Measurements from ENCODE around the gene CACNB2. TPM values are rescaled to one million over a fixed set of nuclear protein-coding genes. Genes with fewer than 3 reads are reported as not detected.

CACNB2 gene
- total RNA-seq, 2 donors from 2014 or later = 1.9 to 4.6 TPM

DNA sequence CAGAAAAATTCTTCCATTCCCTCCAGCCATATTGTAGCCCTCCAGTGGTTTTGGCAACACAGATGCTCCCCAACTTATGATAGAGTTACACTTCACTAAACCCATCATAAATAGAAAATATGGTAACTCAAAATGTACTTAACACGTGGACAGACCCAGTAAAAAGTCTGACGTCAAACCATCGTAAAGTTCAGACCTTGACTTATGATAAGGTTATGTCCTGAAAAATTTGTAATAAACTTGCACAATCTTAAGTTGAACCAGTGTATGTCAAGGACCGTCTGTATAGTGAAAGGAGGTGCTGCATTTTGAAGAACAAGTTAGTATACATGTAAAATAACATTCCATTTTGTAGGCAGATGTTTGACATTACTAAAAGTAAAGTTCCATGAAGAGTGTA lies 368.4 kb downstream of the CACNB2 start:
- H3K9me3 ChIP-seq (ENCODE audit: control insufficient read depth, low read length) = no peaks in the 10 kb centered on the region
- H3K27me3 ChIP-seq (ENCODE audit: control insufficient read depth, insufficient read depth, low read length, poor library complexity, severe bottlenecking) = no peaks in the 10 kb centered on the region
- 91 to 92% methylated on average over 3 to 4 of the region's 4 CpGs for WGBS, 2 experiments (ENCODE audit: insufficient coverage in 1 of 2, insufficient read length in 1 of 2)
- DNase-seq = no peak
- Mint-ChIP-seq H3K4me1 (no peaks in the 10 kb centered on the region), H3K9me3 (no peaks in the 10 kb centered on the region), H3K27ac (no peak overlapping the region), H3K27me3 (ENCODE audit: insufficient read depth) (no peaks in the 10 kb centered on the region), H3K4me3 (no peak overlapping the region), H3K36me3 (ENCODE audit: low read depth) (no peaks in the 10 kb centered on the region)
- H3K4me3 ChIP-seq (ENCODE audit: low read length) = no peak overlapping the region
- TF ChIP-seq CTCF (conservative IDR thresholded peaks at IDR 0.05) = no peak
- H3K36me3 ChIP-seq (ENCODE audit: control insufficient read depth, insufficient read depth, low read length) = no peaks in the 10 kb centered on the region
- no peak overlapping the region for H3K27ac ChIP-seq (ENCODE audit: low read depth, low read length)
- no peaks in the 10 kb centered on the region for H3K4me1 ChIP-seq (ENCODE audit: control insufficient read depth, insufficient read depth, low read length)
- no peak overlapping the region for H3K9ac ChIP-seq (ENCODE audit: extremely low read depth, low read length, poor library complexity, severe bottlenecking)

- DNase-seq = no peak
- Mint-ChIP-seq H3K4me1 (no peaks in the 10 kb centered on the region), H3K36me3 (ENCODE audit: low read depth) (no peaks in the 10 kb centered on the region), H3K4me3 (no peak overlapping the region), H3K27me3 (ENCODE audit: insufficient read depth) (no peaks in the 10 kb centered on the region), H3K9me3 (no peaks in the 10 kb centered on the region), H3K27ac (no peak overlapping the region)
- H3K4me1 ChIP-seq (ENCODE audit: control insufficient read depth, insufficient read depth, low read length) = no peaks in the 10 kb centered on the region
- TF ChIP-seq CTCF (conservative IDR thresholded peaks at IDR 0.05) = no peak
- no peak overlapping the region for H3K27ac ChIP-seq (ENCODE audit: low read depth, low read length)
- no peak overlapping the region for H3K4me3 ChIP-seq (ENCODE audit: low read length)
- no peaks in the 10 kb centered on the region for H3K36me3 ChIP-seq (ENCODE audit: control insufficient read depth, insufficient read depth, low read length)
- no peak overlapping the region for H3K9ac ChIP-seq (ENCODE audit: extremely low read depth, low read length, poor library complexity, severe bottlenecking)
- no peaks in the 10 kb centered on the region for H3K27me3 ChIP-seq (ENCODE audit: control insufficient read depth, insufficient read depth, low read length, poor library complexity, severe bottlenecking)
- no peaks in the 10 kb centered on the region for H3K9me3 ChIP-seq (ENCODE audit: control insufficient read depth, low read length)
Observed at GRCh38 chr10:18514537-18514936, 374.3 kb downstream of the CACNB2 start.

DNA sequence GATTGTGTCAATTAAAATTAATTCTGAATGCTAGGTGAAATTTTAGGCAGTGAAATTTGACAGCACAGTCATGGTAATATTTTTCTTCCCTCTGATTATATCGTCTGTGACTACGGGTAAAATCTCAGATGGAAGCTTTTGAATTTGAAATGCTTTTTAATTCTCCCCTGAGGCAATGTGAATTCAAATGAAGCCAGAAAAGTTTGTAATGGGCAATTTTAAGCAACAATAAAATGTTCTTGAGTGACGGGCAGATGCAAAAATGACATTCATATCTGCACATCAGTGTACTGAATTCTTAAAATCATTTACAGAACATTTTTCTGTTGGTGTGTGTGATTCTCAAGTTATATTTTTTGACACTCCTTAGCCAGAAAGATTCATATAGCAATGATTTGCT lies 376.6 kb downstream of the CACNB2 start:
- 95 to 100% methylated on average over 1 to 3 of the region's 3 CpGs for WGBS, 2 experiments (ENCODE audit: insufficient coverage in 1 of 2, insufficient read length in 1 of 2)
- H3K36me3 Mint-ChIP-seq (ENCODE audit: low read depth) = no peaks in the 10 kb centered on the region

More for the DNA sequence above, 376.6 kb downstream of the CACNB2 start:
- no peak overlapping the region for H3K27ac ChIP-seq (ENCODE audit: low read depth, low read length)
- H3K36me3 ChIP-seq (ENCODE audit: control insufficient read depth, insufficient read depth, low read length) = peaks cover 4% of the 10 kb centered on the region
- H3K9me3 ChIP-seq (ENCODE audit: control insufficient read depth, low read length) = no peaks in the 10 kb centered on the region
- H3K4me3 ChIP-seq (ENCODE audit: low read length) = no peak overlapping the region
- no peak for DNase-seq
- H3K4me3 Mint-ChIP-seq = no peak overlapping the region
- no peak overlapping the region for H3K27ac Mint-ChIP-seq
- H3K9me3 Mint-ChIP-seq = no peaks in the 10 kb centered on the region
- H3K4me1 ChIP-seq (ENCODE audit: control insufficient read depth, insufficient read depth, low read length) = no peaks in the 10 kb centered on the region
- no peaks in the 10 kb centered on the region for H3K27me3 ChIP-seq (ENCODE audit: control insufficient read depth, insufficient read depth, low read length, poor library complexity, severe bottlenecking)
- no peak for TF ChIP-seq CTCF (conservative IDR thresholded peaks at IDR 0.05)
- H3K4me1 Mint-ChIP-seq = no peaks in the 10 kb centered on the region
- H3K9ac ChIP-seq (ENCODE audit: extremely low read depth, low read length, poor library complexity, severe bottlenecking) = no peak overlapping the region
- no peaks in the 10 kb centered on the region for H3K27me3 Mint-ChIP-seq (ENCODE audit: insufficient read depth)

All from endodermal cell (in vitro differentiated cells).